Activated CD8-positive, alpha-beta memory T cell treated with anti-CD3 and anti-CD28 coated beads, Interleukin-2, amount 50 U/mL, for 48 hours (primary cell): ENCODE data around the gene PTPRD.

Source experiments
- DNase-seq: peaks from one replicate; pipeline ENCODE4 v3.0.0-alpha.2; 2020

The PTPRD gene

DNA sequence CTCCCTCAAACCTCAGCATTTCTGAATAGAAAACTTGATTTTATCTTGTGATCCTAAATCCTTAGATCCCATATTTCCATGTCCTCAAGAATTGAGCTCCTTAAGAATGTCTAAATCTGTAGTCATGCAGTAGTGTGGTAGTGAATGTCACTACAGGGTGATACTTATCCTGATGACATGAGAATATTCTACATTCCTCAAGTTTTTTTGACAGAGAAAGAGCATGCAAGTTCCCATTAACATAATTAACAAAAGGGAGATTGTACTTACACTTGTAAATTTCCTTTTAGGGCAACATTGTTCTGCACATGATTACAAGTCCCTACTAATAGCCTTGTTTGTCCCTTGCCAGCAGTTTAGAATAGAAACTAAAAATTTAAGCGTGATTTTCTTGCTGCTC, 352.3 kb downstream of the PTPRD start:
- no peak for DNase-seq

DNA sequence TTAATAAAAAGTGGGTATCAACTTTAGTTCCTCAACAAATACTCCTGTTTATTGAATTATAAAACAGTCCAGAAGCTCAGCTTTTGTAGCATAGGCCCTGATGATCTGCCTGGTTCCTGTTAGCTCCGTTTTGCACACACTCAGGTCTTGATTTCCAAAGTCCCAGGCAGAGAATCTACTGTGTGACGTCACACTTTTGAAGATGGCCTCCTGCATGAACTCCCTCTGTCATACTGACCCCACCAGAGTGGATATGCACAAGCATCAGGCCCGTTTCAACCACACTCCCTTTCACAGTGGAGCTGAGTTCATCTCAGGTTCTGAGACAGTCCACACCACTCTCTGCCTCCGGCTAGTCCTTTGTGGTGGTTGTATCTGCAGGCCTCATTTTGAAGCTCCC, 353.1 kb downstream of the PTPRD start:
- no peak for DNase-seq

DNA sequence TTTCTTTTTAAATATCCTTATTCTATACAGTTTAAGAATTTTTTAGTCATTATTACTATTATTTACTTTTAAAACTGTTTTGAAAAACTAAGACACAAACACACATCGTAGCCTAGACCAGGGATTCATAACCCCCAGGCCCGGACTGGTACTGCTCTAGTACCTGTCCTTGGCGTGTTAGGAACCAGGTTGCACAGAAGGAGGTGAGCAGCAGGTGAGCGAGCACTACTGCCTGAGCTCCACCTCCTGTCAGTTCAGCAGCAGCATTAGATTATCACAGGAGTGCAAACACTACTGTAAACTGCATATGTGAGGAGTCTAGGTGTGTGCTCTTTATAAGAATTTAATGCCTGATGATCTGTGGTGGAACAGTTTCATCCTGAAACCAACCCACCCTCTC, 357.0 kb downstream of the PTPRD start:
- no peak for DNase-seq

DNA sequence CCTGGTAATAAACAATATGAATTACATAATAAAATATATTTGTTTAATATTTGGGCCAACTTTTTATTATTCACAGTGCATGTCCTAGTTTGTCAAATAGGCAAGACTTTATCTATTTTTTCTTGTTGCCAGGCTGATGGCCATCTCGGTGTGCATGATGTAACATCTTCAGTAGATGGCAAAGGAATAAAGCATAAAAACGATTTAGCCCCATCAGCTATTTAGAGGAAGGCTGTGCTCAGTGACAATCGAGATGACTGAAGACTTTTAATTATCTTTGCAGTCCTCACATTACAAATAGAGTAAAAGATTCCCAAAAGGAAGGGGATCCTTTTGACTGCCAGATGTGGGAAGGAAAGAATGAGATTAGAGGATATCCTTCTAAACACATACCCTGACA, 358.5 kb downstream of the PTPRD start:
- DNase-seq, result no peak

DNA sequence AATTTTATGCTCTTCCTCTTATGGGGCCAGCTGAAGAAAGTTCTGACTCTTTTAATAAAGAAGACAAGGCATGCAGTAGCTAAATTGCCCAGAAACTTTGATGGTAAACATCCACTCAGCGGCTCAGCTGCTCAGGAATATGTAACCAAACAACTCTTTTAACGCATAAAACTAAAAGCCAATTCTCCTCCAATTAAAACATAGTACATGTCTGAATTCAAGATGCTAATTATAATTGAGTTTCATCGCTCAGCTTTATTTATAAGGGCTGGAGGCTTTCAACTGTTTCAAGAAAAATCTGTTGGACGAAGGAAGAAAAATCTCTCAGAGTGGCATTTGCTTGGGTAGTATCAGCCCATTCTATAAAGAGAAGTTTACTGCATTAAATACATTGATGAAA, 359.5 kb downstream of the PTPRD start:
- DNase-seq, result no peak

DNA sequence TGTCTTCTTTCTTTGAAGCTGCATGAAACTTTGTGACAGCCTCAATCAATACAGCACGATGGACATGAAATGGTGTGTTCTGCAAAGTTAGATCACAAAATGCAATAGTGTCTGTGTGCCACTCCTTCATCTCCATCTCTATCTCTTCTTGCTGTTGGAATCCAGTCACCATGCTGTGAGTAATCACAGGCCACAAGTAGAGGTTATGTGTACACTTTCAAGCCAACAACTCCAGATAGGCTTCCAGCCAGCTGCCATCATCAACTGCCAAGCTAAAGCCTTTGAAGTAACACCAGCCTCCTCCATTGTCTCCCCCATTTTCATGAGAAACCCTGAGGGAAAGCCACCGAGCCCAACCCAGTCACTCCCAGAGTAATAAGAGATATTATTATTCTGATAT, 360.6 kb downstream of the PTPRD start:
- DNase-seq, result no peak

DNA sequence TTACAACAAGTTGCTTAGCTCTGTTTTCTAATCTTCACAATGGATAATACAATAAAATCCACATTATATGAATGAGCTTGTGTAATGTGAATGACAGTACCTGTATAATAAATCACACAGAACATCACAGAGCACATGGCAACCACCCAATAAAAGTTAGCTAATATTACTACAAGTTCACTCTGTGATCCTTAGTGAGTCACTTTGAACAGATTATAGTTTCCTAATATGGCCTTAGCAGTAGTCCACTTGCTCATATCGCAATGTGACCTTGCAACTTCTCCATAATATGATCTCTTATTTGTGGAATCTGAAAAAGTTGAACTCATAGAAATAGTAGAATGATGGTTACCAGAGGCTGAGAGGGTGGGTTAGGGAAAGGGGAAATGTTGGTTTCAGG, 361.3 kb downstream of the PTPRD start:
- DNase-seq, result no peak

DNA sequence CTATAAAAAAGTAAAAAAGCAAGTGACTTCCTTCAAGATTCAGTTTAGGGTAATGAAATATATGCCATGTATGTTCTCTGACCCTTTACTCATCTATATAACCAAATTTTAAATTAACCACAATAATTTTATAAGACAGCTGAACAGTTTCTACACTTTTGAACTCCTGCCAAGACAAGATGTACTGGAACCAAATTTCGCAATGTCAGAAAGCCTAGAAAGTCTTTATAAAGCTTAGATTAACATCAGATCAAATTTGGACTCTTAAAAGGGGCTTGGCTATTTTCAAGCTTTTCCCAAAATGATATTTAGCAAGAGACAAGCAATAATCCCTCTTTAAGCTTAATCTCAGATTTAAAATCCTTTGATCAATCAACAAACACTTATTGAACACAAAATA, 362.6 kb downstream of the PTPRD start:
- DNase-seq, result no peak

DNA sequence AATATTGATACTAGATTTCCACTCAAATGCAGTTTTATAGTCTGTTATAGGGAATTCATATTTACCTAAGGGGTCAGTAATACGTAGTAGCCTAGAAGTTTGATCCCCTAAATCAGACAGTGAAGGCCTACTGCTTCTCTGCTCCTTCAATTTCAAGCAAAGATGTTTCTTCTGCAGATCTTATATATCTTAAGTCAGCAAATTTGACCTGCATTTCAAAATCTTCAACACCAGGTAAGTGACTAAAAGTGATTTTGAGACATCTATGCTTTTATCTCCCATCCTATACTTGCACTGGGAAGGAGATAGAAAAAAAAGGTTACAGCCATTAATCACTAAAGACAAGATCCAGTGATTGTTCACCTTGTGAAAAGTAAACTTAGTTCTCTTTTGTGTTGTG, 363.9 kb downstream of the PTPRD start:
- no peak for DNase-seq

DNA sequence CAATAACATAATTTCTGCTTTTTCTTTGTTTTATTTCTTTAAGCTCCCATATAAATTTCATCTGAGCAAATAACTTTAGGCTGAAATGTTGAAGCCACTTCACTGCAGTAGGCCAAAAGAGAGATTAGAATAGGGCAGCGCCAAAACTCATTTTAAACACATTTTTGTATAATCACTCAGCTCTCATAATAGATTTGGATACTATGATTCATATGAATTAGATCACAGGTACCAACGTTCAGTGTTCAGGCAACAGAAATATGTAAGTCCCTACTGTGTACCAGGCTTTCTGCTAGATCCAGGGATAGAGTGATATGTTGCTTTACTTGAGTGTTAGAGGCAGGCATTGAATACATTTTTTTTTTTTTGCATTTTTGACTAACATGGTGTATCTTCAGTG, 370.5 kb downstream of the PTPRD start:
- DNase-seq, result no peak

DNA sequence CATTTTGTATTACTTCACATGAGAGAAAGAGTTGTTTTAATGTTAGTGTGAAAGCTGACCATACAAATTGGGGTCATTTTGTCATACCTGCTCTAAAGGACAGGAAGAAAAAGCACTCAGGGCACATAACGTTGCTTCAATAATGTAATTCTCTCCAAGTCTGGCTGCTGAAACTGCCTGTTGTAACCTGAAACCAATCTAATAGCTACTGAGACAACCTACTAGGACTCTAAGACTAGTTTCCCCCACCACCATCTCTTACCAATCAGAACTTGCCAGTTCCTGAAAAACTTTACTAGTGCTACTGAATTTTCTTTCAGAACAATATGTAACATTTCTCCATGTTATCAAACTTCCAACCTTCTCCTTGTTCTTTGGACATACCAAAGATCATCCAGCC, 374.7 kb downstream of the PTPRD start:
- DNase-seq, result no peak

DNA sequence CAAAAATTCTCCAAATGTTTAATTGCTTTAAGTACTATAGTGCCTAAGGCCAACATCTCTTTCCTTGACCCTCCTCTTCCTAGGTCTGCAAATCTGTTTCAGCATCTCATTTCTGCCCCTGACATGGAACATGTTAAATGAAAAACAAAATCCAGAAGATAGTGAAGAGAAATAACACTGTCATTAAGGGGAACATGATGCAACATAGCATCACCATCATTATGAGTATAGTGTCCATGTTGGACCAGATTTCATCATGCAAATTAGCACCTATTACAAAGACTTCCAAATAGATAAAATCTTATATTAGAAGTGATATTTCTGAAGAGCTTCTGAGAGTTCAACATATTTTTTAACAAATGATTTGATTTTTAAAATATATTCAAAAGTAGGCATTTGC, 375.2 kb downstream of the PTPRD start:
- DNase-seq, result no peak

DNA sequence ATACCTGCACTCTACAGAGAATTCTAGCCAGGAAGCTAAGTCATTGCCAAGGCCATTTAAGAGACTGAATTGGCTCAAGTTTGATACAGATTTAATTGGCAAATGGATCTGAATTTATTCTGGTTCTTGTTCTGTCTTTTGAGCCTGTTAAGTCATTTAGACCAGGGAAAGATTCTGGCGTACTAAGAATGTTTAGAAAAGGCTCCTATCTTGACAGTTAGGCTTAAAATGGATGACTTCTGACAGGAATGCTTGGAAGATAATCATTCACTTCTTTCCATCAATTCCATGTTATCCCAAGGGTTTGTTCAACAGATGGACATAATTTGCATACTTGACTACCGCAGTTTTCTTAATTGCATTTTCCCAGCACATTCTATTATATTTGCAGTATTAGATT, 376.6 kb downstream of the PTPRD start:
- DNase-seq, result no peak

DNA sequence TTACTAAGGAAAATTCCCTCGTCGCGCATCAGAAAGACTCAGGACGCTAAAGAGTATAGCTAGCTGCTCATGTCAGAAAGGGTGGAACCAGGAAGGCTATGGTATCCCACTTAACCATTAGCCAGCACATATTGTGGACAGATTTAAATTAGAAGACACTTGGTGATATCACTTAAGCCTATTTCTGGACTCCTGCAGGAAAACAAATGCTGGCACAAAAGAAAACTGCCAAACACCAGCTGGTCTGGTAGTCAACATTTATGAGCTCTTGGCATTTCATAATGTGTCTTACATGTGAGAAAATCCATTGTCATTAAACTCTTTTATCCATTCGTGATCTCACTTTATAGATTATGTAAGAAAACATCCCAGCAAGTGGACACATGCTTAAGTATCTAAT, 377.4 kb downstream of the PTPRD start:
- no peak for DNase-seq

DNA sequence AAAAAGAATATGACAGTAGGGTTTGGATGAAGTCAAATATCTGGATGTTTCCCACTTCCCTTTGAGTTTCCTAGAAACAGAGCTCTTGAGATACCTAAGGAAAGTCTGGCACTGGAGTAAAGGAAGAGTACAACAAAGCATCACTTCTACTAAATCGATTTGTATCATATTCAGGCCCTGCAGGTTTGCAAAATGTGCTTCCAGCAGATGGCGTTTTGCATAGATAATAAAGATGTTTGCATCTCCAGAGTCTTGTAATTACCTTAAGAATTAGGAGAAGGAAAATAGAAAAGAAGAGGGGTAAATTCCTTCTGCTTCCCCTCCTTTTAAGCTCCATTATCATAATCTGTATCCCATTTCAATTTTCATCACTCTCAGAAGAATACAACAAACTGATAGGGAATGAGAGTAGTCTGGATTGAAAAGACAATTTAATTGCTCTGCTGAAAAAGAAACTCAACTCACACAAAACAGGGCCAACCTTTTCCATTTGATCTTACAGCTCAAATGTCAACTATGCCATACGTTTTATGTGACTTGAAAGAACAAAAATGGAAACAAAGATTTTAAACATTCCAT, 380.4 kb downstream of the PTPRD start:
- no peak for DNase-seq

DNA sequence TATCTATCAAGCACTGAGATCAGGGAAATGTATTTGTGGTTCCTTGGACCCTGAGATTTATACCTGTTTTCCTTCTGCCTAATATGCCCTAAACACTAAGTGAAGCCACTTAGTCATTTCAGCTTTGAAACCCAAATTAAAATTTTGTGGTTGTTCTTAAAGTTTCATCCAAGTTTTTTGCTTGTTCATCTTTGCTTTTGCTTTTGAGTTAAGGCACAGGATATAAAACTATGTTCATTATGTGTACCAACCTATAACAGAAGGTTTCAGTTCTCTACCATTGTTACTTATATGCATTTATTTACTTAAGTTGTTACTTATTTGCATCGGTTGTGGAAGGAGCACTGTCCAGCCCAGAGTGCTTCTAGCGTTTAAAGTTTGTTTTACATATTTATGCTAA, 382.3 kb downstream of the PTPRD start:
- no peak for DNase-seq

DNA sequence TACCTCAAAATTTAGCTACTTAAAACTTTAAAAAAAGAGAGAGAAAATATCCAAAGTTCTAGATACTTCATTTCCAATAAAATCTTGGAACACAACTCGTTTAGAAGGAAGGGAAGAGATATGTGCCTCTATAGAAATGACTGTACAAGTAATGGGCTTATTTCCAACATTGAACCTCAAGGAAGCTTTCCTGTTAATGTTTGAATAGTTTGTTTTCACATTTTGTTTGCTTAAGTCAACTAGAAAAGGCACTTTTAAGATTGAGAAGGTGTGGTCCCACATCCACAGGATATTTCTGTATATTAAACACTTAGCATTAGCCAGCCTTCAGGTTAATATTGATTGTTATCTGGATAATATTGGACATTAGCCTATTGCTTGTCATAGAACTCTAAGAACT, 384.7 kb downstream of the PTPRD start:
- no peak for DNase-seq

DNA sequence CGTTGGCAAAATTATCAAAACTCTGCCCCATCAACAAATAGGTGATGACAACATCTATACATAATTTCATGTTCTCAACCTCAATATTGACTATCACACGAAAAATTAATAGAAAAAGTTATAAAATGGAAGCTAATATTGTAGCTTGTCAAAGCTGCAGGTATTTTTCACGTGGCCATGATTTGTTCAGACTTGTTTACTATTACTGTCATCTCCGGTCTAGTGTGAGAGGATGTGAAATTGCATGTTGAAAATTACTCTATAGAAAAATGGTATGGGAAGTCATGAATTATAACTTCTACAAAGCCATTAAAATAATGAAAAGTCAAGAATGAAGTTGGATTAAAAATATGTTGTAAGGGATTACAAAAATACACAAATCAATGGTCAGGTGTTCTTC, 385.8 kb downstream of the PTPRD start:
- DNase-seq, result no peak

DNA sequence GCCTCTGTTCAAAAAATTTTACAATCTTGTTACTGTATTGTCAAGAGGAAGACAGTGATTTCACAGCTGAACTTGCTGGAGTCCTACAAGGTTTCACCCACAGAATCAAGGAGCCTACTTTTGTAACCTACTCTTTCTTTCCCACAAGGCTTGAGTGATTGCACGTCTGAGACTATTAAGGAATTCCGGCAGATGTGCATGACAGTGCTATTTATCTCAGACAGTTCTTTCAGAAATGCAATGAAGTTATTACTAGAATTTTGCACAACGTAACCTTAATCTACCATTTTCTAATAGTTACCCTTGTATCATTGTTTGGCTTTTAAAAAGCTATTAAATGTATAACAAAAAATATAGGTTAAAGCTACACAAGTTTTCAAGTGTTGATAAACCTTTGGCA, 400.1 kb downstream of the PTPRD start:
- no peak for DNase-seq

DNA sequence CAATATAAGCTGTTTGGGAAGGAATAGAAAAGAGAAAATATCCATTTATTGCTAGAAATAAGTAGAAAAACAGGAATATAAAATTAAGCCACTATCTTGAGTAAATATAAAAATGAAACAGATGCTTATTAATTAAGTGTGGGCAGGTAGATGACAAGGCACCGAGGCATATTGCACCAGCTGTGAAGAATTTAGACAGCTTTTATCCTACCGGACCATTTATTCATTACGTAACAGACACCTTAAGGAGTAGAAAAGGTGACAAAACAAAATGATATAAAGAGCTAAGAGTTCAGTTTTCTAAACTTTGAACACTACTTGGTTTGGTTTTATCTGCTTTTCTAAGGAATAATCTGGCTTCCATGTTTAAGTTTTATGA, 404.1 kb downstream of the PTPRD start:
- DNase-seq, result no peak

DNA sequence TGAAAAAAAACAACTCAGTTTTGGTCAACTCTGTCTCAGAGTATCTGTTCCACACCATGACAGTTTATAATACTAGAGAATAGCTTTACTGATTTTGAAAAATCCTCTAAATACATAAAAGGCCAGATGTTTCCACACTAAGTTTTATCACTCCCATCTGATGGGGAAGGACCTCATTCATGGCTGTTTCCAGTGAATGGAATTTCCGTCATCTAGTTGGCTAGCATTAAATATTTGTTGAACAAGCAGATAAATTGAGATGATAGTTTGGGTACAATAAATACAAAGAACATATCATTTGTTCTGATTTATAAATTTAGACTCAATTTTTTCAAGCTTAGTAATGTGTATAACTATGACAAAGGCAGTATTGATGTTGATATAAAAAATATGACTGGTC, 408.5 kb downstream of the PTPRD start:
- no peak for DNase-seq

DNA sequence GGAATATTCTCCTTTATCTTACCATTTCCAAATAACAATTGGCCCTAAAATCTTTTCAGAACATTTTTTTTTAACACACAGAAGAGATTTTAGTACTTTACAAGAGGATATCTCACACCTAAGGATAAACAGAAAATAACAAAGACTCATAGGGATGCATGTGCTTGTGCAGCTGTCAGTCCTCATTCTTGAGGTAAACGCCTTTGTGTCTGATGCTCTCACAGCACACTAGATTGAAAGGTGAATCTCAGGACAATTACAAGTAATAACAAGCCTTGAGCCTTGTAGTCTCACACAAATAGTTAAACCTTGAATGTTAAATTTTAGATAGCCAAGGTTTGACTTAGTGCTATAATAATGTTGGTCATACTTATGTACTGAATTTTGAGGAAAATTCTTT, 439.2 kb downstream of the PTPRD start:
- no peak for DNase-seq

DNA sequence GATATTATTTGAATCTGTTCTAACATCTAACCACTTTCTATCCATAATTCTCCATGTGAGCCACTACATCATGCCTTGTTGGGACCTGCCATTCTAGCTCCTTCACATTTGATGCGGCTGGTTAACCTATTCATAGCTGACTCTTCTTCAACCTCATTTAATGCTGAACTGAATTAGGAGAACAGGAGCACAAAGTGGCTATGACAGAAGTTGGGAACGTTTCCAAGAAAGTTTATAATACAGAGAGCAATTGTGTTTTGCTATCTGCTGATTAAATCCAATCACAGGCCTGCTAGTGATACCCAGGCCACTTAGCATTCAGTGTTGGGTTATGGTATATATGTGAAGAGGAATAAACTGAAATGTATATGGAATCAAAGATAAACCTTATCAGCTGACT, 440.3 kb downstream of the PTPRD start:
- DNase-seq, result no peak

DNA sequence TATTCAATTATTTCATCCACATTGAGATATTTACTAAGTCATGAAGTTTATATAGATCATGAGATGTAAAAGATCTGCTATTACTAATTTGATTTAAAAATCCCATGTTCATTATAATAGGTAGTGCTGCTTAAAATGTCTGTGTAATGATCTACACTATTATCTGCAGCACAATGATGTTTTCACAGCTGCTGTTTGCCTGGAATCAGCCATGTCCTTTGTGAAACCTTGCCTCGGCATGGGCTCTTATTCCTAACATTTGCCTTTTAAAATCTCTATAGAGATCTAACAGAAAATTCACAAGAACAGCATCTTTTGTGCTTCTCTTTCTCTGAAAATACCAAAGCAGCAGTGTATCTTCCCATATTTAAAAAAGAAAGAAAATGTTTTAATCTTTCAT, 444.6 kb downstream of the PTPRD start:
- DNase-seq, result no peak

DNA sequence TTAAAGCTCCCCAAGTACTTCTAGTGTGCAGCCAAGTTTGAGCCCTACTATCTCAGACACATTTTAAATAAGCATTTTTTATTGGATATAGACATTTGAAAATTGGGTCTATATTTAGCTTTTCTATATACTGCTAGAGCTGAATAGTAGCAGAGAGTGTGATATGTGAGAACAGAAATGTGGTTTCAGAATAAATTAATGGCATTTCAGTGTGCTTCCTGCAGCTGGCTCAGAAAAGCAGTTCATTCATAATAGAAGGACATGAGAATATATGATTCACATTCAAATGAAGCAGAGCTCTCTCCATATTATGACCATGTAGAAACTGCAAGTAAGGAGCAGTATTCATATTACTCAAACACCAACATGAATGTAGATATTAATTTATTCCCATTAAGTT, 464.0 kb downstream of the PTPRD start:
- no peak for DNase-seq
